ENCODE measurements around the gene PIK3R4. TPM values are rescaled to one million over a fixed set of nuclear protein-coding genes. Genes with fewer than 3 reads are reported as not detected.

Gene PIK3R4
- total RNA-seq, 2 experiments from 2014 or later, result 25.8 to 28.6 TPM

GRCh38 chr3:130679218-130679617 is 67.4 kb downstream of the PIK3R4 start:
- CTCF ChIA-PET, result no interaction called here
- H3K27ac Mint-ChIP-seq, result no peak overlapping the region
- no peak for DNase-seq
- intact Hi-C loops (cut with micrococcal nuclease), result no loop called here
- H3K9me3 Mint-ChIP-seq, result no peaks in the 10 kb centered on the region
- H3K4me3 Mint-ChIP-seq, result no peak overlapping the region
- H3K36me3 Mint-ChIP-seq (ENCODE audit: low read depth), result peaks cover 40% of the 10 kb centered on the region
- H3K4me1 Mint-ChIP-seq (ENCODE audit: low read depth), result no peaks in the 10 kb centered on the region
- H3K27me3 Mint-ChIP-seq (ENCODE audit: low read depth), result no peaks in the 10 kb centered on the region

GRCh38 chr3:130677343-130677742 is 69.3 kb downstream of the PIK3R4 start:
- H3K4me3 Mint-ChIP-seq, result no peak overlapping the region
- CTCF ChIA-PET, result no interaction called here
- no peak for DNase-seq
- intact Hi-C loops (cut with micrococcal nuclease), result no loop called here
- H3K27ac Mint-ChIP-seq, result no peak overlapping the region
- H3K27me3 Mint-ChIP-seq (ENCODE audit: low read depth), result no peaks in the 10 kb centered on the region
- H3K36me3 Mint-ChIP-seq (ENCODE audit: low read depth), result peaks cover 27% of the 10 kb centered on the region
- no peaks in the 10 kb centered on the region for H3K4me1 Mint-ChIP-seq (ENCODE audit: low read depth)
- H3K9me3 Mint-ChIP-seq, result no peaks in the 10 kb centered on the region

- Mint-ChIP-seq H3K4me1 (ENCODE audit: low read depth) (no peaks in the 10 kb centered on the region), H3K36me3 (ENCODE audit: low read depth) (peaks cover 21% of the 10 kb centered on the region), H3K4me3 (no peak overlapping the region), H3K27me3 (ENCODE audit: low read depth) (no peaks in the 10 kb centered on the region), H3K27ac (no peak overlapping the region), H3K9me3 (no peaks in the 10 kb centered on the region)
- intact Hi-C loops (cut with micrococcal nuclease), result no loop called here
- CTCF ChIA-PET, result no interaction called here
- DNase-seq, result no peak
These were observed 74.9 kb downstream of the PIK3R4 start for GRCh38 chr3:130671545-130672312.

- no peaks in the 10 kb centered on the region for H3K27me3 Mint-ChIP-seq (ENCODE audit: low read depth)
- CTCF ChIA-PET, result no interaction called here
- H3K27ac Mint-ChIP-seq, result no peak overlapping the region
- no peaks in the 10 kb centered on the region for H3K9me3 Mint-ChIP-seq
- H3K4me1 Mint-ChIP-seq (ENCODE audit: low read depth), result no peaks in the 10 kb centered on the region
- intact Hi-C loops (cut with micrococcal nuclease), result no loop called here
- H3K36me3 Mint-ChIP-seq (ENCODE audit: low read depth), result peaks cover 21% of the 10 kb centered on the region
- no peak for DNase-seq
- no peak overlapping the region for H3K4me3 Mint-ChIP-seq
These were observed 76.9 kb downstream of the PIK3R4 start for GRCh38 chr3:130669740-130670139.

GRCh38 chr3:130663092-130663491 is 83.5 kb downstream of the PIK3R4 start:
- CTCF ChIA-PET, result no interaction called here
- H3K4me1 Mint-ChIP-seq (ENCODE audit: low read depth), result no peaks in the 10 kb centered on the region
- H3K9me3 Mint-ChIP-seq, result no peaks in the 10 kb centered on the region
- no peak overlapping the region for H3K27ac Mint-ChIP-seq
- no peak for DNase-seq
- intact Hi-C loops (cut with micrococcal nuclease), result no loop called here
- no peaks in the 10 kb centered on the region for H3K27me3 Mint-ChIP-seq (ENCODE audit: low read depth)
- H3K36me3 Mint-ChIP-seq (ENCODE audit: low read depth), result peaks cover 8% of the 10 kb centered on the region
- H3K4me3 Mint-ChIP-seq, result no peak overlapping the region

GRCh38 chr3:130662501-130662996 is 84.1 kb downstream of the PIK3R4 start:
- peaks cover 8% of the 10 kb centered on the region for H3K36me3 Mint-ChIP-seq (ENCODE audit: low read depth)
- DNase-seq, result no peak
- intact Hi-C loops (cut with micrococcal nuclease), result no loop called here
- no peaks in the 10 kb centered on the region for H3K27me3 Mint-ChIP-seq (ENCODE audit: low read depth)
- CTCF ChIA-PET, result no interaction called here
- H3K27ac Mint-ChIP-seq, result no peak overlapping the region
- H3K9me3 Mint-ChIP-seq, result no peaks in the 10 kb centered on the region
- H3K4me3 Mint-ChIP-seq, result no peak overlapping the region
- H3K4me1 Mint-ChIP-seq (ENCODE audit: low read depth), result no peaks in the 10 kb centered on the region

GRCh38 chr3:130661140-130661891 is 85.3 kb downstream of the PIK3R4 start:
- intact Hi-C loops (cut with micrococcal nuclease), result no loop called here
- no peak overlapping the region for H3K27ac Mint-ChIP-seq
- DNase-seq, result no peak

GRCh38 chr3:130659911-130660310 is 86.7 kb downstream of the PIK3R4 start:
- no peaks in the 10 kb centered on the region for H3K9me3 Mint-ChIP-seq
- intact Hi-C loops (cut with micrococcal nuclease), result no loop called here
- no peak for DNase-seq
- H3K36me3 Mint-ChIP-seq (ENCODE audit: low read depth), result peaks cover 10% of the 10 kb centered on the region
- H3K4me1 Mint-ChIP-seq (ENCODE audit: low read depth), result no peaks in the 10 kb centered on the region
- H3K4me3 Mint-ChIP-seq, result no peak overlapping the region
- no peak overlapping the region for H3K27ac Mint-ChIP-seq
- CTCF ChIA-PET, result no interaction called here
- H3K27me3 Mint-ChIP-seq (ENCODE audit: low read depth), result no peaks in the 10 kb centered on the region

More at GRCh38 chr3:130661140-130661891, 85.3 kb downstream of the PIK3R4 start:
- no peaks in the 10 kb centered on the region for H3K9me3 Mint-ChIP-seq
- no peak overlapping the region for H3K4me3 Mint-ChIP-seq
- no peaks in the 10 kb centered on the region for H3K4me1 Mint-ChIP-seq (ENCODE audit: low read depth)
- H3K27me3 Mint-ChIP-seq (ENCODE audit: low read depth), result no peaks in the 10 kb centered on the region
- peaks cover 8% of the 10 kb centered on the region for H3K36me3 Mint-ChIP-seq (ENCODE audit: low read depth)
- CTCF ChIA-PET, result no interaction called here

GRCh38 chr3:130658678-130659077 is 88.0 kb downstream of the PIK3R4 start:
- CTCF ChIA-PET, result no interaction called here
- no peaks in the 10 kb centered on the region for H3K4me1 Mint-ChIP-seq (ENCODE audit: low read depth)
- H3K9me3 Mint-ChIP-seq, result no peaks in the 10 kb centered on the region
- no peak for DNase-seq
- intact Hi-C loops (cut with micrococcal nuclease), result no loop called here
- no peak overlapping the region for H3K4me3 Mint-ChIP-seq
- peaks cover 7% of the 10 kb centered on the region for H3K36me3 Mint-ChIP-seq (ENCODE audit: low read depth)
- no peaks in the 10 kb centered on the region for H3K27me3 Mint-ChIP-seq (ENCODE audit: low read depth)
- H3K27ac Mint-ChIP-seq, result no peak overlapping the region

GRCh38 chr3:130656627-130657026 is 90.0 kb downstream of the PIK3R4 start:
- intact Hi-C loops (cut with micrococcal nuclease), result no loop called here
- CTCF ChIA-PET, result no interaction called here
- no peak for DNase-seq
- Mint-ChIP-seq H3K4me1 (ENCODE audit: low read depth) (no peaks in the 10 kb centered on the region), H3K9me3 (no peaks in the 10 kb centered on the region), H3K27ac (no peak overlapping the region), H3K36me3 (ENCODE audit: low read depth) (peaks cover 5% of the 10 kb centered on the region), H3K27me3 (ENCODE audit: low read depth) (no peaks in the 10 kb centered on the region), H3K4me3 (no peak overlapping the region)

GRCh38 chr3:130654921-130655320 is 91.7 kb downstream of the PIK3R4 start:
- CTCF ChIA-PET, result no interaction called here
- Mint-ChIP-seq H3K4me3 (no peak overlapping the region), H3K36me3 (ENCODE audit: low read depth) (peaks cover 5% of the 10 kb centered on the region), H3K9me3 (no peaks in the 10 kb centered on the region), H3K4me1 (ENCODE audit: low read depth) (no peaks in the 10 kb centered on the region), H3K27ac (no peak overlapping the region), H3K27me3 (ENCODE audit: low read depth) (no peaks in the 10 kb centered on the region)
- no peak for DNase-seq
- intact Hi-C loops (cut with micrococcal nuclease), result no loop called here

GRCh38 chr3:130654091-130654490 is 92.5 kb downstream of the PIK3R4 start:
- Mint-ChIP-seq H3K9me3 (no peaks in the 10 kb centered on the region), H3K27ac (no peak overlapping the region), H3K36me3 (ENCODE audit: low read depth) (peaks cover 5% of the 10 kb centered on the region), H3K27me3 (ENCODE audit: low read depth) (no peaks in the 10 kb centered on the region), H3K4me1 (ENCODE audit: low read depth) (no peaks in the 10 kb centered on the region), H3K4me3 (no peak overlapping the region)
- intact Hi-C loops (cut with micrococcal nuclease), result no loop called here
- CTCF ChIA-PET, result no interaction called here
- no peak for DNase-seq

Data from activated naive CD4-positive, alpha-beta T cell treated with anti-CD3 and anti-CD28 coated beads for 36 hours (primary cell).